B cell (primary cell): Measurements from ENCODE around the gene MOV10L1. TPM values are rescaled to one million over a fixed set of nuclear protein-coding genes. Genes with fewer than 3 reads are reported as not detected.

Experiments used
- ATAC-seq: fragments of 200-7000 bp; cut with Tn5 transposase; one replicate; pipeline ENCODE4 v1.10.0; 2021; ENCODE audit warnings: low read depth, mild to moderate bottlenecking, moderate number of reproducible peaks, moderate library complexity
- CTCF ChIA-PET: fragments of 350-600 bp; sonication (Branson Sonifier 250); formaldehyde crosslinking; loops from one replicate; lab custom pipeline; 2021; ENCODE audit warnings: antibody characterized with exemption, inconsistent platforms; lab: Charles Lee
- POLR2A ChIA-PET: fragments of 350-600 bp; sonication (Branson Sonifier 250); formaldehyde crosslinking; loops from one replicate; lab custom pipeline; 2021; ENCODE audit warnings: antibody characterized with exemption; lab: Charles Lee
- DNase-seq: peaks from one replicate; pipeline ENCODE4 v3.0.0; 2013
- H2AFZ ChIP-seq: 2 replicates; pipeline ENCODE4 v1.6.1; 2012; ENCODE audit warnings: mild to moderate bottlenecking, low read depth, low read length; ENCODE audit not compliant: insufficient read depth, poor library complexity, severe bottlenecking
- H3K27ac ChIP-seq, 2 donors: 1 replicate in 1 of 2; 2 replicates in 1 of 2; pipeline ENCODE4 v1.5.1; 2012 to 2013; ENCODE audit warnings: low read length in 2 of 2, mild to moderate bottlenecking in 2 of 2, moderate library complexity in 1 of 2
- H3K27me3 ChIP-seq, 4 experiments: fragments of 200-600 bp in 1 of 4; sonication (generic) in 1 of 4; replicated peaks in 1 of 4; 1 replicate in 2 of 4; 2 replicates in 2 of 4; pipeline versions ENCODE4 v1.6.1 to v1.7.0; 2013 to 2016; ENCODE audit warnings: low read length in 3 of 4, mild to moderate bottlenecking in 2 of 4, mixed read lengths in 1 of 4, moderate library complexity in 1 of 4; ENCODE audit not compliant: insufficient read depth in 4 of 4, control insufficient read depth in 3 of 4; ENCODE audit errors: control extremely low read depth in 1 of 4
- H3K36me3 ChIP-seq, 2 experiments: replicated peaks in 1 of 2; 1 replicate in 1 of 2; 2 replicates in 1 of 2; pipeline versions ENCODE4 v1.6.1 to v1.7.1; 2013; ENCODE audit warnings: low read length in 1 of 2; ENCODE audit not compliant: insufficient read depth in 2 of 2, control insufficient read depth in 1 of 2; ENCODE audit errors: control extremely low read depth in 1 of 2, extremely low read depth in 1 of 2
- H3K4me1 ChIP-seq, 2 donors: fragments of 200-600 bp in 1 of 2; sonication (generic) in 1 of 2; 1 replicate in 1 of 2; 2 replicates in 1 of 2; pipeline versions ENCODE4 v1.5.1 to v1.6.1; 2013 to 2017; ENCODE audit warnings: low read length in 2 of 2; ENCODE audit not compliant: control insufficient read depth in 2 of 2, insufficient read depth in 2 of 2
- H3K4me2 ChIP-seq: replicated peaks from 2 replicates; pipeline ENCODE3; 2012; ENCODE audit warnings: mild to moderate bottlenecking, low read depth, low read length; ENCODE audit not compliant: poor library complexity, severe bottlenecking
- H3K4me3 ChIP-seq, 5 experiments: fragments of 200-600 bp in 1 of 5; sonication (generic) in 1 of 5; 1 replicate in 3 of 5; 2 replicates in 2 of 5; pipeline versions ENCODE4 v1.5.1 to v1.7.0; 2011 to 2016; ENCODE audit warnings: low read length in 4 of 5, mild to moderate bottlenecking in 4 of 5, low read depth in 2 of 5, control low read depth in 1 of 5, moderate library complexity in 1 of 5; ENCODE audit not compliant: insufficient read depth in 1 of 5; ENCODE audit errors: control extremely low read depth in 1 of 5, extremely low read depth in 1 of 5
- H3K79me2 ChIP-seq: fragments of 200-600 bp; sonication (generic); one replicate; pipeline ENCODE4 v1.6.0; 2016; ENCODE audit warnings: low read length; ENCODE audit not compliant: control insufficient read depth, insufficient read depth
- H3K9ac ChIP-seq: fragments of 200-600 bp; sonication (generic); 2 replicates; pipeline ENCODE4 v1.6.1; 2017; ENCODE audit warnings: mild to moderate bottlenecking, low read length, moderate library complexity
- H3K9me3 ChIP-seq, 3 donors: one replicate each; pipeline versions ENCODE4 v1.6.1 to v1.7.1; 2013; ENCODE audit warnings: low read length in 2 of 3; ENCODE audit not compliant: control insufficient read depth in 2 of 3, insufficient read depth in 1 of 3; ENCODE audit errors: control extremely low read depth in 1 of 3
- H4K20me1 ChIP-seq: 2 replicates; pipeline ENCODE4 v1.6.0; 2012; ENCODE audit warnings: mild to moderate bottlenecking, low read length; ENCODE audit not compliant: insufficient read depth, control insufficient read depth, poor library complexity, severe bottlenecking
- H3K27ac Mint-ChIP-seq: one replicate; pipeline ENCODE4 v1.8.0; 2021; ENCODE audit warnings: mixed read lengths
- H3K27me3 Mint-ChIP-seq: one replicate; pipeline ENCODE4 v1.8.0; 2021; ENCODE audit warnings: mixed read lengths
- H3K4me1 Mint-ChIP-seq: one replicate; pipeline ENCODE4 v1.8.0; 2021; ENCODE audit warnings: mixed read lengths
- H3K4me3 Mint-ChIP-seq: one replicate; pipeline ENCODE4 v1.8.0; 2021; ENCODE audit warnings: mixed read lengths
- H3K9me3 Mint-ChIP-seq: one replicate; pipeline ENCODE4 v1.8.0; 2022; ENCODE audit warnings: mixed read lengths; ENCODE audit not compliant: insufficient read depth
- CTCF ChIP-seq: fragments of 200-600 bp; IDR thresholded peaks from one replicate; pipeline ENCODE4 v1.8.0; 2022; ENCODE audit warnings: antibody characterized with exemption, mild to moderate bottlenecking
- EZH2 ChIP-seq: IDR thresholded peaks from 2 replicates; pipeline ENCODE4 v1.6.1; 2012; ENCODE audit warnings: borderline replicate concordance, low read depth, mild to moderate bottlenecking, moderate library complexity, low read length; ENCODE audit not compliant: insufficient read depth, poor library complexity, severe bottlenecking
- WGBS: methylation state at CpG from one replicate; pipeline ENCODE4 v1.1.5; 2013; ENCODE audit warnings: missing lambda C conversion rate; ENCODE audit not compliant: insufficient coverage; 5-methylcytosine and 5-hydroxymethylcytosine counted together
- intact Hi-C: fragments of 100-400 bp; cut with micrococcal nuclease; formaldehyde crosslinking; loops from one replicate; pipeline ENCODE4 v1.10.0; 2022
- polyA plus RNA-seq: library from polyadenylated mRNA; depleted of rRNA; stranded (reverse); fragments of >200 nt; gene quantifications from 2 replicates; pipeline ENCODE4 v1.2.3, GENCODE V29; 2012
- total RNA-seq, 2 donors: library from RNA; stranded (reverse); fragments of 120-200 nt in 1 of 2; gene quantifications; 1 replicate in 1 of 2; 2 replicates in 1 of 2; pipeline versions ENCODE4 v1.2.3 to v1.2.4, GENCODE V29; 2013 to 2022

The MOV10L1 gene
- total and polyA plus RNA-seq, 2 donors (not counting 1 experiment from before 2014, with no cell fraction given), result not detected

GRCh38 chr22:50153756-50154140 lies 63.9 kb downstream of the MOV10L1 start:
- POLR2A ChIA-PET, result no interaction called here
- WGBS, result 98% methylated on average over 7 of the region's 7 CpGs
- no peak overlapping the region for H3K27ac Mint-ChIP-seq
- no peaks in the 10 kb centered on the region for H4K20me1 ChIP-seq
- intact Hi-C loops, result no loop called here
- H2AFZ ChIP-seq, result no peak overlapping the region
- no peak overlapping the region for H3K4me2 ChIP-seq
- no peaks in the 10 kb centered on the region for H3K27me3 Mint-ChIP-seq
- H3K27me3 ChIP-seq, result peaks cover 0 to 6% (median 0%) of the 10 kb centered on the region in 4 experiments
- no peak overlapping the region for H3K9ac ChIP-seq
- peaks cover 3 to 8% of the 10 kb centered on the region in 2 donors for H3K4me1 ChIP-seq
- H3K4me3 Mint-ChIP-seq, result no peak overlapping the region
- TF ChIP-seq EZH2 (no peak), CTCF (no peak)
- no peaks in the 10 kb centered on the region for H3K9me3 Mint-ChIP-seq
- H3K36me3 ChIP-seq, result no peaks in the 10 kb centered on the region
- no peak overlapping the region for H3K27ac ChIP-seq
- no peak for DNase-seq
- ATAC-seq, result no peak
- H3K9me3 ChIP-seq, result no peaks in the 10 kb centered on the region
- CTCF ChIA-PET, result interaction anchor here (0.6 to 3.5 kb wide), 2 partner anchors 37 to 55 kb away, joined by 3 to 10 read pairs; no protein-coding TSS in a partner anchor
- peaks cover 7% of the 10 kb centered on the region for H3K4me1 Mint-ChIP-seq
- no peak overlapping the region for H3K4me3 ChIP-seq
- H3K79me2 ChIP-seq, result no peaks in the 10 kb centered on the region

- Histone ChIP-seq H2AFZ (no peak overlapping the region), H3K27ac (no peak overlapping the region), H3K79me2 (no peaks in the 10 kb centered on the region), H3K9me3 (no peaks in the 10 kb centered on the region), H3K27me3 (peaks cover 0 to 6% (median 2%) of the 10 kb centered on the region in 4 experiments), H3K4me3 (no peak overlapping the region), H3K9ac (no peak overlapping the region), H4K20me1 (no peaks in the 10 kb centered on the region), H3K36me3 (no peaks in the 10 kb centered on the region), H3K4me1 (no peaks in the 10 kb centered on the region), H3K4me2 (no peak overlapping the region)
- Mint-ChIP-seq H3K4me1 (no peaks in the 10 kb centered on the region), H3K9me3 (no peaks in the 10 kb centered on the region), H3K27ac (no peak overlapping the region), H3K4me3 (no peak overlapping the region), H3K27me3 (peaks cover 22% of the 10 kb centered on the region)
- DNase-seq (no peak), ATAC-seq (no peak)
- ChIA-PET CTCF (interaction anchor here (0.8 kb wide), 1 partner anchor 33 kb away, joined by 3 read pairs; no protein-coding TSS in a partner anchor), POLR2A (no interaction called here)
- intact Hi-C loops, result no loop called here
- no peak for TF ChIP-seq EZH2
- TF ChIP-seq CTCF, result no peak
- 96% methylated on average over 19 of the region's 21 CpGs for WGBS
These were observed 68.0 kb downstream of the MOV10L1 start for GRCh38 chr22:50157709-50158375.
